H1 (cell line): Measurements from ENCODE around the gene HOXA11. TPM values are rescaled to one million over a fixed set of nuclear protein-coding genes. Genes with fewer than 3 reads are reported as not detected.
A peak's percentile ranks its signal among the peaks of the same experiment; 100 is the strongest.

Source experiments
- CBX8 ChIP-seq: fragments of 300-800, 300-1000 bp; sonication (generic); IDR thresholded peaks from 2 replicates; pipeline ENCODE4 v1.7.1; 2016; ENCODE audit warnings: low read depth, low read length, borderline replicate concordance
- CEBPB ChIP-seq: IDR thresholded peaks from 2 replicates; pipeline ENCODE4 v1.6.1; 2012; ENCODE audit warnings: low read depth, low read length
- CTCF ChIP-seq, 3 experiments: IDR thresholded peaks; 1 replicate in 2 of 3; 2 replicates in 1 of 3; pipeline versions ENCODE4 v1.5.1 to v1.6.1; 2011; ENCODE audit warnings: low read length in 3 of 3, mild to moderate bottlenecking in 3 of 3, inconsistent platforms in 2 of 3, low read depth in 1 of 3, moderate library complexity in 1 of 3; ENCODE audit not compliant: insufficient read depth in 1 of 3; ENCODE audit errors: control extremely low read depth in 1 of 3
- E2F6 ChIP-seq: IDR thresholded peaks from 2 replicates; pipeline ENCODE4 v1.6.1; 2012; ENCODE audit warnings: inconsistent platforms
- KDM5A ChIP-seq: fragments of 200-600 bp; IDR thresholded peaks from 2 replicates; pipeline ENCODE4 v1.7.1; 2012; ENCODE audit warnings: mild to moderate bottlenecking, low read length, inconsistent platforms, mixed read lengths
- MAX ChIP-seq: IDR thresholded peaks from 2 replicates; pipeline ENCODE4 v1.6.1; 2012; ENCODE audit warnings: inconsistent platforms
- RAD21 ChIP-seq, 2 experiments: IDR thresholded peaks in 1 of 2; conservative IDR thresholded peaks in 1 of 2; 2 replicates each; pipeline ENCODE4 v1.6.1; 2011; ENCODE audit warnings: low read depth in 2 of 2, low read length in 2 of 2, improper control_type of control experiment in 1 of 2, inconsistent platforms in 1 of 2, mild to moderate bottlenecking in 1 of 2, moderate library complexity in 1 of 2
- RNF2 ChIP-seq: fragments of 200-900, 300-1000 bp; sonication (generic); IDR thresholded peaks from 2 replicates; pipeline ENCODE4 v1.7.1; 2016; ENCODE audit warnings: borderline replicate concordance, low read depth, mild to moderate bottlenecking, antibody characterized with exemption, low read length; ENCODE audit not compliant: poor library complexity, severe bottlenecking; ENCODE audit errors: missing control alignments
- SIN3A ChIP-seq, 2 experiments: IDR thresholded peaks in 1 of 2; conservative IDR thresholded peaks in 1 of 2; 2 replicates each; pipeline ENCODE4 v1.6.1; 2011 to 2012; ENCODE audit warnings: low read length in 2 of 2, improper control_type of control experiment in 1 of 2, low read depth in 1 of 2, mild to moderate bottlenecking in 1 of 2
- SRF ChIP-seq: IDR thresholded peaks from 2 replicates; pipeline ENCODE4 v1.6.1; 2011; ENCODE audit warnings: mild to moderate bottlenecking, low read depth, low read length, moderate library complexity
- SUZ12 ChIP-seq: fragments of 200-600 bp; sonication (generic); IDR thresholded peaks from 2 replicates; pipeline ENCODE4 v1.6.1; 2012; ENCODE audit warnings: mild to moderate bottlenecking, inconsistent platforms, low read length, moderate library complexity, mixed read lengths
- TCF12 ChIP-seq: IDR thresholded peaks from 2 replicates; pipeline ENCODE4 v1.6.1; 2011; ENCODE audit warnings: low read depth, mild to moderate bottlenecking, low read length
- TEAD4 ChIP-seq: IDR thresholded peaks from 2 replicates; pipeline ENCODE4 v1.6.1; 2012; ENCODE audit warnings: low read depth, low read length, inconsistent platforms, mixed read lengths
- polyA plus RNA-seq, 7 experiments: library from polyadenylated mRNA; depleted of rRNA in 3 of 7; stranded (reverse) in 5 of 7; unstranded in 2 of 7; fragments of >200 nt in 5 of 7; fragments of 200-250 nt in 2 of 7; gene quantifications; 1 replicate in 5 of 7; 2 replicates in 1 of 7; 4 replicates in 1 of 7; pipeline versions ENCODE4 v1.2.1 to v1.2.3, GENCODE V29; 2011 to 2013; ENCODE audit warnings: missing spikeins in 2 of 7, mixed read lengths in 2 of 7
- total RNA-seq: library from RNA; stranded (reverse); fragmentation: NEBNext Ultra II Directional; extraction: Animal tissue kit (Norgen Biotek cat#: 25700); gene quantifications from 2 replicates; pipeline ENCODE4 v1.2.1, GENCODE V29; 2021

HOXA11 gene
- total and polyA plus RNA-seq, 2 of the 8 experiments (the other 6 are each of a cell fraction or from before 2014, with no cell fraction given), result not detected

DNA sequence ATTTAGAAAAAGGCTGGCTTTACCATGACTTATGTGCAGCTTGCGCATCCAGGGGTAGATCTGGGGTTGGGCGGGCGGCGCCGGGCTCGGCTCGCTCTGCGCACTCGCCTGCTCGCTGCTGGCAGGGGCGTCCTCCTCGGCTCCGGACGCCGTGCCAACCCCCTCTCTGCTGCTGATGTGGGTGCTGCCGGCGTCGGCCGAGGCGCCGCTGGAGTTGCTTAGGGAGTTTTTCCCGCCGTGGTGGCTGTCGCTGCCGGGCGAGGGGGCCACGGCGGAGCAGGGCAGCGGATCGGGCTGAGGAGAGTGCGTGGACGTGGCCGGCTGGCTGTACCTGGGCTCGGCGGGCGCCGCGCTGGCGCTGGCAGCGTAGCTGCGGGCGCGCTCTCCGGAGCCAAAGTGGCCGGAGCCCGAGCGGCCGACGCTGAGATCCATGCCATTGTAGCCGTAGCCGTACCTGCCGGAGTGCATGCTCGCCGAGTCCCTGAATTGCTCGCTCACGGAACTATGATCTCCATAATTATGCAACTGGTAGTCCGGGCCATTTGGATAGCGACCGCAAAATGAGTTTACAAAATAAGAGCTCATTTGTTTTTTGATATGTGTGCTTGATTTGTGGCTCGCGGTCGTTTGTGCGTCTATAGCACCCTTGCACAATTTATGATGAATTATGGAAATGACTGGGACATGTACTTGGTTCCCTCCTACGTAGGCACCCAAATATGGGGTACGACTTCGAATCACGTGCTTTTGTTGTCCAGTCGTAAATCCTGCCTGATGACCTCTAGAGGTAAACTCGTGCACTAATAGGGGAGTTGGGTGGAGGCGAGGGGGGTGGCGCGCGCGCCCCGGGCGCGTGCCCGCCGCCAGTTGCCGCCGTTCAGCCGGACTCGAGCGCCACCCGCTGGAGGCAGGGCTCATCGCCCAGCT lies 41.7 kb downstream of the HOXA11 start, which contains the start of gene HOXA5 (continued):
- TF ChIP-seq RAD21 (IDR thresholded peaks at IDR 0.05 in 1 of 2, conservative IDR thresholded peaks at IDR 0.05 in 1 of 2; ENCODE audit: low read depth in 2 of 2, low read length in 2 of 2) (peak; percentile 93 to 97), RNF2 (peak; percentile 14), TEAD4 (peak; percentile 48), MAX (peak; percentile 79), CBX8 (no peak), CEBPB (0 out of 2 replicates have a peak, but pooled peaks have one; percentile 1), TCF12 (no peak), CTCF (IDR thresholded peaks at IDR 0.05; ENCODE audit: control extremely low read depth in 1 of 3, insufficient read depth in 1 of 3, low read depth in 1 of 3, low read length in 3 of 3) (peak in 2 of 3 experiments; percentile 91 to 97; a peak in 3 of 4 replicates), SRF (peak; percentile 81; the same call in 1 of the 2 replicates), E2F6 (peak; percentile 45), SIN3A (conservative IDR thresholded peaks at IDR 0.05 in 1 of 2, IDR thresholded peaks at IDR 0.05 in 1 of 2; ENCODE audit: low read depth in 1 of 2, low read length in 2 of 2) (no peak), SUZ12 (peak; percentile 91), KDM5A (peak; percentile 71; the same call in 1 of the 2 replicates)
